Fibroblast of gingiva (primary cell): ENCODE measurements around the gene TOP2B.

Source experiments
- DNase-seq: peaks from one replicate; pipeline ENCODE4 v3.0.0-alpha.2; 2011; ENCODE audit warnings: low read depth

TOP2B gene

GRCh38 chr3:25664812-25665314 is at the start of gene TOP2B:
TOP2B (minus strand) TSS chr3:25664907; CDS start chr3:25664297, 610 bp downstream.
- DNase-seq: peak; percentile 97

GRCh38 chr3:25713341-25713985 is 48.8 kb upstream of the TOP2B start:
- peak; percentile 41 for DNase-seq

GRCh38 chr3:25711090-25711489 is 46.4 kb upstream of the TOP2B start:
- no peak for DNase-seq

- DNase-seq: no peak
Observed at GRCh38 chr3:25708036-25708435, 43.3 kb upstream of the TOP2B start.

GRCh38 chr3:25707268-25707926 is 42.7 kb upstream of the TOP2B start:
- no peak for DNase-seq

GRCh38 chr3:25706213-25706612 is 41.5 kb upstream of the TOP2B start:
- no peak for DNase-seq

- no peak for DNase-seq
Observed at GRCh38 chr3:25697553-25697952, 32.8 kb upstream of the TOP2B start.

GRCh38 chr3:25695731-25696420 is 31.2 kb upstream of the TOP2B start:
- no peak for DNase-seq

- DNase-seq: no peak
Observed at GRCh38 chr3:25693238-25693637, 28.5 kb upstream of the TOP2B start.

- no peak for DNase-seq
Observed at GRCh38 chr3:25692341-25692740, 27.6 kb upstream of the TOP2B start.

- no peak for DNase-seq
Observed at GRCh38 chr3:25690768-25691533, 26.2 kb upstream of the TOP2B start.

GRCh38 chr3:25689226-25689625 is 24.5 kb upstream of the TOP2B start:
- DNase-seq: no peak

GRCh38 chr3:25687742-25688141 is 23.0 kb upstream of the TOP2B start:
- no peak for DNase-seq

- no peak for DNase-seq
Observed at GRCh38 chr3:25686766-25687165, 22.1 kb upstream of the TOP2B start.

- no peak for DNase-seq
Observed at GRCh38 chr3:25683882-25684281, 19.2 kb upstream of the TOP2B start.

- no peak for DNase-seq
Observed at GRCh38 chr3:25683410-25683809, 18.7 kb upstream of the TOP2B start.

GRCh38 chr3:25679642-25680302 is 15.1 kb upstream of the TOP2B start:
- DNase-seq: no peak

GRCh38 chr3:25679166-25679565 is 14.5 kb upstream of the TOP2B start:
- DNase-seq: no peak

GRCh38 chr3:25678581-25678980 is 13.9 kb upstream of the TOP2B start:
- no peak for DNase-seq

GRCh38 chr3:25677121-25677520 is 12.4 kb upstream of the TOP2B start:
- DNase-seq: no peak

- no peak for DNase-seq
Observed at GRCh38 chr3:25674670-25675069, 10.0 kb upstream of the TOP2B start.
